GM23338 (cell line): ENCODE measurements around the gene TAOK1. TPM values are rescaled to one million over a fixed set of nuclear protein-coding genes. Genes with fewer than 3 reads are reported as not detected.
"Not testable (repeated sequence)": the region's sequence is repeated elsewhere in the genome, so short reads cannot be mapped to it uniquely, and the experiment has no call there.

ENCODE experiments used
- ATAC-seq: fragments of 200-7000 bp; cut with Tn5 transposase; 3 replicates; pipeline ENCODE4 v1.9.1; 2020
- DNase-seq: peaks from one replicate; pipeline ENCODE4 v3.0.0-alpha.2; 2015; ENCODE audit warnings: low spot score
- H2AFZ ChIP-seq: fragments of 200-600 bp; sonication (generic); 2 replicates; pipeline ENCODE4 v1.8.0; 2016; ENCODE audit warnings: antibody characterized with exemption, mild to moderate bottlenecking, moderate library complexity
- H3F3A ChIP-seq: fragments of 200-600 bp; sonication (generic); replicated peaks from 2 replicates; pipeline ENCODE4 v1.8.0; 2017; ENCODE audit warnings: antibody characterized with exemption, mixed run types, low read depth
- H3K27ac ChIP-seq: fragments of 200-600 bp; sonication (generic); 2 replicates; pipeline ENCODE4 v1.6.1; 2016; ENCODE audit warnings: low read depth
- H3K27me3 ChIP-seq: fragments of 200-600 bp; sonication (generic); 2 replicates; pipeline ENCODE4 v1.8.0; 2016; ENCODE audit warnings: mild to moderate bottlenecking, mixed run types, moderate library complexity; ENCODE audit not compliant: insufficient read depth
- H3K36me3 ChIP-seq: fragments of 200-600 bp; sonication (generic); 2 replicates; pipeline ENCODE4 v1.8.0; 2016; ENCODE audit warnings: mild to moderate bottlenecking; ENCODE audit not compliant: insufficient read depth
- H3K4me1 ChIP-seq: fragments of 200-600 bp; sonication (generic); 2 replicates; pipeline ENCODE4 v1.8.0; 2016; ENCODE audit warnings: mild to moderate bottlenecking, moderate library complexity; ENCODE audit not compliant: insufficient read depth
- H3K4me2 ChIP-seq: fragments of 200-600 bp; sonication (generic); 2 replicates; pipeline ENCODE4 v1.7.1; 2017; ENCODE audit warnings: mixed run types
- H3K4me3 ChIP-seq: fragments of 200-600 bp; sonication (generic); 2 replicates; pipeline ENCODE4 v1.6.1; 2016; ENCODE audit warnings: mixed run types
- H3K79me2 ChIP-seq: fragments of 200-600 bp; sonication (generic); replicated peaks from 2 replicates; pipeline ENCODE4 v1.8.0; 2017; ENCODE audit warnings: mild to moderate bottlenecking; ENCODE audit not compliant: insufficient read depth
- H3K9me2 ChIP-seq: fragments of 200-600 bp; sonication (generic); 2 replicates; pipeline ENCODE4 v1.8.0; 2017; ENCODE audit not compliant: insufficient read depth
- H4K20me1 ChIP-seq: fragments of 200-600 bp; sonication (generic); replicated peaks from 2 replicates; pipeline ENCODE4 v1.8.0; 2017; ENCODE audit warnings: mild to moderate bottlenecking; ENCODE audit not compliant: insufficient read depth
- H3K27ac Mint-ChIP-seq: 2 replicates; pipeline ENCODE4 v1.8.0; 2020; ENCODE audit warnings: inconsistent platforms, mild to moderate bottlenecking, moderate library complexity, mixed read lengths
- H3K27me3 Mint-ChIP-seq: 3 replicates; pipeline ENCODE4 v1.8.0; 2022; ENCODE audit warnings: low read depth, mild to moderate bottlenecking, moderate library complexity, mixed read lengths, inconsistent platforms; ENCODE audit not compliant: insufficient read depth, poor library complexity
- H3K36me3 Mint-ChIP-seq: 3 replicates; pipeline ENCODE4 v1.8.0; 2021; ENCODE audit warnings: low read depth, mild to moderate bottlenecking, inconsistent platforms, moderate library complexity, mixed read lengths
- H3K4me1 Mint-ChIP-seq: 3 replicates; pipeline ENCODE4 v1.8.0; 2020; ENCODE audit warnings: mild to moderate bottlenecking, inconsistent platforms, mixed read lengths
- H3K4me3 Mint-ChIP-seq: 3 replicates; pipeline ENCODE4 v1.8.0; 2021; ENCODE audit warnings: moderate library complexity, mild to moderate bottlenecking, inconsistent platforms, mixed read lengths
- H3K9me3 Mint-ChIP-seq: 3 replicates; pipeline ENCODE4 v1.8.0; 2020; ENCODE audit warnings: moderate library complexity, mild to moderate bottlenecking, inconsistent platforms, mixed read lengths
- CREB1 ChIP-seq: fragments of 250-450 bp; sonication (Bioruptor Pico); IDR thresholded peaks from 2 replicates; pipeline ENCODE4 v1.5.0; 2020; ENCODE audit warnings: low read depth, mild to moderate bottlenecking, moderate library complexity
- CTCF ChIP-seq, 2 experiments: fragments of 200-600 bp in 1 of 2; sonication (generic) in 1 of 2; conservative IDR thresholded peaks; 2 replicates each; pipeline versions ENCODE4 v1.5.1 to v1.6.1; 2016 to 2017; ENCODE audit warnings: antibody characterized with exemption in 2 of 2, low read depth in 2 of 2, mild to moderate bottlenecking in 2 of 2, moderate library complexity in 1 of 2
- EZH2phosphoT487 ChIP-seq: fragments of 200-600 bp; sonication (generic); IDR thresholded peaks from one replicate; pipeline ENCODE4 v1.8.1; 2018; ENCODE audit warnings: antibody characterized with exemption; ENCODE audit not compliant: unreplicated experiment
- JUNB ChIP-seq: IDR thresholded peaks from one replicate; pipeline ENCODE4 v1.6.1; 2016; ENCODE audit warnings: antibody characterized with exemption; ENCODE audit not compliant: unreplicated experiment
- NANOG ChIP-seq: IDR thresholded peaks from 2 replicates; pipeline ENCODE4 v1.6.1; 2016; ENCODE audit warnings: antibody characterized with exemption, borderline replicate concordance
- POLR2AphosphoS5 ChIP-seq: IDR thresholded peaks from 2 replicates; pipeline ENCODE4 v1.6.1; 2016; ENCODE audit warnings: antibody characterized with exemption, low read depth
- ZNF331 ChIP-seq: fragments of 250-450 bp; sonication (Bioruptor Pico); IDR thresholded peaks from 2 replicates; pipeline ENCODE4 v1.5.0; 2020; ENCODE audit warnings: low read depth, mild to moderate bottlenecking, moderate library complexity
- polyA plus RNA-seq: library from polyadenylated mRNA; unstranded; fragments of >200 nt; fragmentation: Nextera tagmentation; extraction: Ambion mirVana; gene quantifications from 2 replicates; pipeline ENCODE4 v1.2.1, GENCODE V29; 2016
- total RNA-seq: library from RNA; depleted of rRNA; stranded (reverse); fragments of >200 nt; shearing (Covaris generic); gene quantifications from 2 replicates; pipeline ENCODE4 v1.2.3, GENCODE V29; 2014
- TF ChIP-seq, protein P1 (sequence below): IDR thresholded peaks from one replicate; pipeline ENCODE4 v1.6.1; 2018; ENCODE audit warnings: antibody characterized with exemption; ENCODE audit not compliant: unreplicated experiment

The TAOK1 gene
- total and polyA plus RNA-seq, 2 experiments from 2014 or later = 19.4 to 69.8 TPM

DNA sequence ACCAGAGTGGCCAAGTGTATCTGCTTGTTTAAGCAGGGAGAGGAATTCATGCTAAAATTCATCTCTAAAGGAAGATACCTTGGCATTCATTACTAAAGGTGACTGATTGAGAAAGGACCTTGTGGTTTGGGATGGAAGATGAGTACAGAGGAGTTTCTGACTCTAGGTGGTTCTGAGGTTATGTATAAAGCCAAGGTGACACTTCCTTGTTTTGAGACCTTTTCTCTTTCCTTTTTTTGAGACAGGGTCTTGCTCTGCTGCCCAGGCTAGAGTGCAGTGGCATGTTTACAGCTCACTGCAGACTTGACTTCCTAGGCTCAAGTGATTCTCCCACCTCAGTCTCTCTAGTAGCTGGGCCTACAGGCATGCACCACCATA is 167.6 kb downstream of the TAOK1 start (continued):
- TF ChIP-seq ZNF331 (CRISPR knock-in tag) (no peak), CREB1 (CRISPR knock-in tag) (no peak), CTCF (conservative IDR thresholded peaks at IDR 0.05; ENCODE audit: low read depth in 2 of 2) (no peak)
- TF ChIP-seq, protein P1, sequence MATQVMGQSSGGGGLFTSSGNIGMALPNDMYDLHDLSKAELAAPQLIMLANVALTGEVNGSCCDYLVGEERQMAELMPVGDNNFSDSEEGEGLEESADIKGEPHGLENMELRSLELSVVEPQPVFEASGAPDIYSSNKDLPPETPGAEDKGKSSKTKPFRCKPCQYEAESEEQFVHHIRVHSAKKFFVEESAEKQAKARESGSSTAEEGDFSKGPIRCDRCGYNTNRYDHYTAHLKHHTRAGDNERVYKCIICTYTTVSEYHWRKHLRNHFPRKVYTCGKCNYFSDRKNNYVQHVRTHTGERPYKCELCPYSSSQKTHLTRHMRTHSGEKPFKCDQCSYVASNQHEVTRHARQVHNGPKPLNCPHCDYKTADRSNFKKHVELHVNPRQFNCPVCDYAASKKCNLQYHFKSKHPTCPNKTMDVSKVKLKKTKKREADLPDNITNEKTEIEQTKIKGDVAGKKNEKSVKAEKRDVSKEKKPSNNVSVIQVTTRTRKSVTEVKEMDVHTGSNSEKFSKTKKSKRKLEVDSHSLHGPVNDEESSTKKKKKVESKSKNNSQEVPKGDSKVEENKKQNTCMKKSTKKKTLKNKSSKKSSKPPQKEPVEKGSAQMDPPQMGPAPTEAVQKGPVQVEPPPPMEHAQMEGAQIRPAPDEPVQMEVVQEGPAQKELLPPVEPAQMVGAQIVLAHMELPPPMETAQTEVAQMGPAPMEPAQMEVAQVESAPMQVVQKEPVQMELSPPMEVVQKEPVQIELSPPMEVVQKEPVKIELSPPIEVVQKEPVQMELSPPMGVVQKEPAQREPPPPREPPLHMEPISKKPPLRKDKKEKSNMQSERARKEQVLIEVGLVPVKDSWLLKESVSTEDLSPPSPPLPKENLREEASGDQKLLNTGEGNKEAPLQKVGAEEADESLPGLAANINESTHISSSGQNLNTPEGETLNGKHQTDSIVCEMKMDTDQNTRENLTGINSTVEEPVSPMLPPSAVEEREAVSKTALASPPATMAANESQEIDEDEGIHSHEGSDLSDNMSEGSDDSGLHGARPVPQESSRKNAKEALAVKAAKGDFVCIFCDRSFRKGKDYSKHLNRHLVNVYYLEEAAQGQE = no peak

DNA sequence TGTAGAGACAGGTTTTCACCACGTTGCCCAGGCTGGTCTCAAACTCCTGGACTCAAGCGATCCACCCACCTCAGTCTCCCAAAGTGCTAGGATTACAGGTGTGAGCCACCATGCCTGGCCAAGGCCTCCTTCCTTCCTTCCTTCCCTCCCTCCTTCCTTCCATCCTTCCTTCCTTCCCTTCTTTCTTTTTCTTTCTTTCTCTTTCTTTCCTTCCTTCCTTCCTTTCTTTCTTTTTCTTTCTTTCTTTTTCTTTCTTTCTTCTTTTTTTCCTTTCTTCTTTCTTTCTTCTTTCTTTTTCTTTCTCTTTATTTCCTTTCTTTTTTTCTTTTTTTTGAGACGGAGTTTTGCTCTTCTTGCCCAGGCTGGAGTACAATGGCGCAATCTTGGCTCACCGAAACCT is 168.0 kb downstream of the TAOK1 start:
- not testable (repeated sequence) for H3K27me3 Mint-ChIP-seq, H3K27me3 ChIP-seq, H3K4me1 Mint-ChIP-seq, H3K27ac ChIP-seq, H3K4me3 Mint-ChIP-seq, ATAC-seq, H3K4me3 ChIP-seq, DNase-seq, H3K36me3 Mint-ChIP-seq, H3K27ac Mint-ChIP-seq, H3F3A ChIP-seq, H3K9me2 ChIP-seq, H3K4me1 ChIP-seq, H3K4me2 ChIP-seq, H4K20me1 ChIP-seq, H2AFZ ChIP-seq, H3K79me2 ChIP-seq, H3K36me3 ChIP-seq, H3K9me3 Mint-ChIP-seq

DNA sequence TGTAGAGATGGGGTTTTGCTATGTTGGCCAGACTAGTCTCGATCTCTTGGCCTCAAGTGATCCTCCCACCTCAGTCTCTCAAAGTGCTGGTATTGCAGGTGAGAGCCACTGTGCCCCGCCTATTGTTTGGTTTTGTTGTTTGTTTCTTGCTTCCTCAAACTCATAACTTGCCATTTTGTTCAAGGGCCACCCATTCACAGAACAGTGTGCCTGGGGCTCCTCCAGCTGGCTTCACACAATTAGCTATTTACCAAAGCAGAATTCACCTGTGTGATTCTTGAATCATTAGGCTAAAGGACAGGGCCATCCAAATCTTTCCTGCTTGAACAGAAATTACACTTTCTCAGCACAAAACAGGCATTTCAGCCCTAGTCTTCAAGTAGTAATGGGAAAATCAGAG is 169.5 kb downstream of the TAOK1 start:
- ATAC-seq (no peak), DNase-seq (no peak)
- H3K27ac ChIP-seq = no peak overlapping the region
- no peaks in the 10 kb centered on the region for H3F3A ChIP-seq
- H3K9me3 Mint-ChIP-seq = no peaks in the 10 kb centered on the region
- H3K36me3 Mint-ChIP-seq = no peaks in the 10 kb centered on the region; the same call in 2 of the 3 replicates
- H3K27ac Mint-ChIP-seq = no peak overlapping the region
- no peaks in the 10 kb centered on the region for H3K36me3 ChIP-seq
- no peak overlapping the region for H2AFZ ChIP-seq
- H3K79me2 ChIP-seq = no peaks in the 10 kb centered on the region
- H3K9me2 ChIP-seq = no peaks in the 10 kb centered on the region
- H3K4me3 ChIP-seq = no peak overlapping the region
- H3K4me2 ChIP-seq = no peak overlapping the region
- no peaks in the 10 kb centered on the region for H3K4me1 ChIP-seq
- peaks cover 2% of the 10 kb centered on the region; the same call in 1 of the 3 replicates for H3K4me1 Mint-ChIP-seq
- no peaks in the 10 kb centered on the region for H4K20me1 ChIP-seq
- peaks cover 9% of the 10 kb centered on the region for H3K27me3 ChIP-seq
- no peak overlapping the region for H3K4me3 Mint-ChIP-seq
- H3K27me3 Mint-ChIP-seq = peaks cover 16% of the 10 kb centered on the region
- TF ChIP-seq NANOG (no peak), CTCF (conservative IDR thresholded peaks at IDR 0.05; ENCODE audit: low read depth in 2 of 2) (no peak), CREB1 (CRISPR knock-in tag) (no peak), POLR2AphosphoS5 (no peak), EZH2phosphoT487 (no peak), JUNB (no peak)
- TF ChIP-seq, protein P1 = no peak
